Measurements from ENCODE around the gene UGT3A2. TPM values are rescaled to one million over a fixed set of nuclear protein-coding genes. Genes with fewer than 3 reads are reported as not detected.

Gene UGT3A2
- total RNA-seq, 1 donor from 2014 or later: 0.86 TPM

GRCh38 chr5:36013182-36013581, 53.5 kb downstream of the UGT3A2 start:
- H3K4me1 ChIP-seq (ENCODE audit: insufficient read depth, low read length): no peaks in the 10 kb centered on the region
- Mint-ChIP-seq H3K9me3 (ENCODE audit: unreplicated experiment) (peaks cover 15% of the 10 kb centered on the region), H3K36me3 (ENCODE audit: low read depth, unreplicated experiment) (no peaks in the 10 kb centered on the region), H3K27me3 (ENCODE audit: low read depth, unreplicated experiment) (no peaks in the 10 kb centered on the region), H3K4me1 (ENCODE audit: low read depth, unreplicated experiment) (no peaks in the 10 kb centered on the region), H3K4me3 (ENCODE audit: unreplicated experiment) (no peak overlapping the region), H3K27ac (ENCODE audit: unreplicated experiment) (no peak overlapping the region)
- H3K27ac ChIP-seq (ENCODE audit: low read depth, low read length): no peak overlapping the region
- no peak overlapping the region for H2AFZ ChIP-seq (ENCODE audit: low read depth, low read length)
- peaks cover 12% of the 10 kb centered on the region for H3K9me3 ChIP-seq (ENCODE audit: insufficient read depth, low read depth, low read length)
- FAIRE-seq (no peak), DNase-seq (ENCODE audit: low read depth) (no peak)
- no peak overlapping the region for H3K4me3 ChIP-seq (ENCODE audit: insufficient read depth, low read depth, low read length)
- H3K79me2 ChIP-seq (ENCODE audit: insufficient read depth, low read length): no peaks in the 10 kb centered on the region
- no peaks in the 10 kb centered on the region for H3K27me3 ChIP-seq (ENCODE audit: insufficient read depth, low read length)
- no peak for TF ChIP-seq EZH2 (IDR thresholded peaks at IDR 0.05; ENCODE audit: insufficient read depth, low read length)
- TF ChIP-seq, protein P1, sequence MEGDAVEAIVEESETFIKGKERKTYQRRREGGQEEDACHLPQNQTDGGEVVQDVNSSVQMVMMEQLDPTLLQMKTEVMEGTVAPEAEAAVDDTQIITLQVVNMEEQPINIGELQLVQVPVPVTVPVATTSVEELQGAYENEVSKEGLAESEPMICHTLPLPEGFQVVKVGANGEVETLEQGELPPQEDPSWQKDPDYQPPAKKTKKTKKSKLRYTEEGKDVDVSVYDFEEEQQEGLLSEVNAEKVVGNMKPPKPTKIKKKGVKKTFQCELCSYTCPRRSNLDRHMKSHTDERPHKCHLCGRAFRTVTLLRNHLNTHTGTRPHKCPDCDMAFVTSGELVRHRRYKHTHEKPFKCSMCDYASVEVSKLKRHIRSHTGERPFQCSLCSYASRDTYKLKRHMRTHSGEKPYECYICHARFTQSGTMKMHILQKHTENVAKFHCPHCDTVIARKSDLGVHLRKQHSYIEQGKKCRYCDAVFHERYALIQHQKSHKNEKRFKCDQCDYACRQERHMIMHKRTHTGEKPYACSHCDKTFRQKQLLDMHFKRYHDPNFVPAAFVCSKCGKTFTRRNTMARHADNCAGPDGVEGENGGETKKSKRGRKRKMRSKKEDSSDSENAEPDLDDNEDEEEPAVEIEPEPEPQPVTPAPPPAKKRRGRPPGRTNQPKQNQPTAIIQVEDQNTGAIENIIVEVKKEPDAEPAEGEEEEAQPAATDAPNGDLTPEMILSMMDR (IDR thresholded peaks at IDR 0.05; ENCODE audit: insufficient read depth, low read depth, low read length): no peak
- no peaks in the 10 kb centered on the region for H3K36me3 ChIP-seq (ENCODE audit: insufficient read depth, low read length)
- H4K20me1 ChIP-seq (ENCODE audit: insufficient read depth, low read length): no peaks in the 10 kb centered on the region
- H3K9ac ChIP-seq (ENCODE audit: low read length): no peak overlapping the region
- H3K4me2 ChIP-seq (ENCODE audit: low read length): no peak overlapping the region

DNA sequence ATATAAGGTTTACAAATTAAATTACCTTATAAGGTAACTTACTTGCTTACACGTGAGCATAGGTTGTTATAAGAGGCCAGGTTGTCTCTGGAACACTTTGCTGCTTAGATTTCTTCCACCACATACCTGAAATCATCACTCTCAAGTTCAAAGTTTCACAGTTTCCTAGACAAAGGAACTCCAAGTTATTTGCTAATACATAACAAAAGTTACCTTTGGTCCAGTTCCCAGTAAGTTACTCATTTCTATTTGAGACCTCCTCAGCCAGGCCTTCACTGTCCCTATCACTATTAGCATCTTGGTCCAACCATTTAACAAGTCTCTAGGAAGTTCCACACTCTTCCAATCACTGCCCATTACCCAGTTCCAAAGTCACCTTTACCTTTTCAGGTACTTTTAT, 57.0 kb downstream of the UGT3A2 start:
- H2AFZ ChIP-seq (ENCODE audit: low read depth, low read length): no peak overlapping the region
- no peak overlapping the region for H3K4me2 ChIP-seq (ENCODE audit: low read length)
- H3K36me3 ChIP-seq (ENCODE audit: insufficient read depth, low read length): no peaks in the 10 kb centered on the region
- no peaks in the 10 kb centered on the region for H4K20me1 ChIP-seq (ENCODE audit: insufficient read depth, low read length)
- H3K27ac Mint-ChIP-seq (ENCODE audit: unreplicated experiment): no peak overlapping the region
- no peak for TF ChIP-seq EZH2 (IDR thresholded peaks at IDR 0.05; ENCODE audit: insufficient read depth, low read length)
- TF ChIP-seq, protein P1 (IDR thresholded peaks at IDR 0.05; ENCODE audit: insufficient read depth, low read depth, low read length): no peak
- H3K36me3 Mint-ChIP-seq (ENCODE audit: low read depth, unreplicated experiment): peaks cover 2% of the 10 kb centered on the region
- H3K27ac ChIP-seq (ENCODE audit: low read depth, low read length): no peak overlapping the region
- H3K4me1 Mint-ChIP-seq (ENCODE audit: low read depth, unreplicated experiment): no peaks in the 10 kb centered on the region
- no peak overlapping the region for H3K9ac ChIP-seq (ENCODE audit: low read length)
- H3K4me1 ChIP-seq (ENCODE audit: insufficient read depth, low read length): no peaks in the 10 kb centered on the region
- DNase-seq (ENCODE audit: low read depth) (no peak), FAIRE-seq (no peak)
- H3K4me3 ChIP-seq (ENCODE audit: insufficient read depth, low read depth, low read length): no peak overlapping the region
- no peaks in the 10 kb centered on the region for H3K79me2 ChIP-seq (ENCODE audit: insufficient read depth, low read length)
- H3K4me3 Mint-ChIP-seq (ENCODE audit: unreplicated experiment): no peak overlapping the region
- H3K9me3 Mint-ChIP-seq (ENCODE audit: unreplicated experiment): peaks cover 10% of the 10 kb centered on the region
- H3K9me3 ChIP-seq (ENCODE audit: insufficient read depth, low read depth, low read length): peaks cover 6% of the 10 kb centered on the region
- H3K27me3 Mint-ChIP-seq (ENCODE audit: low read depth, unreplicated experiment): no peaks in the 10 kb centered on the region
- no peaks in the 10 kb centered on the region for H3K27me3 ChIP-seq (ENCODE audit: insufficient read depth, low read length)

- no peaks in the 10 kb centered on the region for H4K20me1 ChIP-seq (ENCODE audit: insufficient read depth, low read length)
- Mint-ChIP-seq H3K4me3 (ENCODE audit: unreplicated experiment) (no peak overlapping the region), H3K27ac (ENCODE audit: unreplicated experiment) (no peak overlapping the region), H3K27me3 (ENCODE audit: low read depth, unreplicated experiment) (no peaks in the 10 kb centered on the region), H3K4me1 (ENCODE audit: low read depth, unreplicated experiment) (no peaks in the 10 kb centered on the region), H3K36me3 (ENCODE audit: low read depth, unreplicated experiment) (peaks cover 2% of the 10 kb centered on the region), H3K9me3 (ENCODE audit: unreplicated experiment) (peaks cover 1% of the 10 kb centered on the region)
- no peaks in the 10 kb centered on the region for H3K27me3 ChIP-seq (ENCODE audit: insufficient read depth, low read length)
- H3K27ac ChIP-seq (ENCODE audit: low read depth, low read length): no peak overlapping the region
- H2AFZ ChIP-seq (ENCODE audit: low read depth, low read length): no peak overlapping the region
- H3K9ac ChIP-seq (ENCODE audit: low read length): no peak overlapping the region
- peaks cover 6% of the 10 kb centered on the region for H3K9me3 ChIP-seq (ENCODE audit: insufficient read depth, low read depth, low read length)
- no peak overlapping the region for H3K4me2 ChIP-seq (ENCODE audit: low read length)
- FAIRE-seq: no peak
- TF ChIP-seq, protein P1 (IDR thresholded peaks at IDR 0.05; ENCODE audit: insufficient read depth, low read depth, low read length): no peak
- no peak for TF ChIP-seq EZH2 (IDR thresholded peaks at IDR 0.05; ENCODE audit: insufficient read depth, low read length)
- no peak for DNase-seq (ENCODE audit: low read depth)
- H3K79me2 ChIP-seq (ENCODE audit: insufficient read depth, low read length): no peaks in the 10 kb centered on the region
- H3K4me3 ChIP-seq (ENCODE audit: insufficient read depth, low read depth, low read length): no peak overlapping the region
- no peaks in the 10 kb centered on the region for H3K36me3 ChIP-seq (ENCODE audit: insufficient read depth, low read length)
- no peaks in the 10 kb centered on the region for H3K4me1 ChIP-seq (ENCODE audit: insufficient read depth, low read length)
These were observed 59.3 kb downstream of the UGT3A2 start for GRCh38 chr5:36007366-36007765.
